ENCODE data around the gene ARL13B.

The ARL13B gene

DNA sequence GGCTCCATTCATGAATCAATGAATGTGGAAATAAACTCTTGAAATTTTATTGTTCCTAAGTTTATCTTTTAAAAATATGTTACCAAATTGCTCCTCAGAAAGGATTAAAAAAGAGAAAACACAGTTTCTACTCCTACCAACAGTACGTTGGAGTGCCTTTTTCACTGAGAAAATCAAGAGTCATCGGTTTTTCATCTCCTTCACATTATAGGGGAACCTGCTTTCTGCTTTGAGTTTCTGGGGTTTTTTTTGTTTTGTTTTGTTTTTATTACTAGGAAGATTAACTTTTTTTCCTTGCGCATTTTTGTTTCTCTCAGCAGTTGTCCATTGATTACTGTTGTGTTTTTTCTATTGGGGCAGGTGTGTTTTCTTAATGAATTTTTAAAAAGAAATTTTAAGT, 3.5 kb downstream of the ARL13B start:
- no peaks in the 10 kb centered on the region for H3K36me3 ChIP-seq (ENCODE audit: insufficient read depth, low read length)
- H3K9ac ChIP-seq (ENCODE audit: low read depth, low read length), result no peak overlapping the region
- no peaks in the 10 kb centered on the region for H3K9me3 ChIP-seq (ENCODE audit: control insufficient read depth, insufficient read depth, low read length)
- no peaks in the 10 kb centered on the region for H3K4me1 ChIP-seq (ENCODE audit: insufficient read depth, low read length)

DNA sequence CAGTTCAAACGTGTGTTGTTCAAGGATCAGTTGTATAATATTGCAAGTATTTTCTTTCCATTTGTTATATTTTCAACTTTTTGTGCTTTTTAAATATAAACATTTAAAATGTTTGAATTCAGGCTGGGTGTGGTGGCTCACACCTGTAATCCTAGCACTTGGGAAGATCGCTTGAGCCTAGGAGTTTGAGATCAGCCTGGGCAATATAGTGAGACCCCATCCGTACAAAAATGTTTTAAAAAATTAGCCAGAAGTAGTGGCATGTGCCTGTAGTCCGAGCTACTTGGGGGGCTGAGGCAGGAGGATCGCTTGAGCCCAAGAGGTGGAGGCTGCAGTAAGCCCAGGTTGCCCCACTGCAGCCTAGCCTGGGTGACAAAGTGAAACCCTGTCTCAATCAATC, 4.7 kb downstream of the ARL13B start:
- H3K36me3 ChIP-seq (ENCODE audit: insufficient read depth, low read length), result no peaks in the 10 kb centered on the region
- H3K9me3 ChIP-seq (ENCODE audit: control insufficient read depth, insufficient read depth, low read length), result no peaks in the 10 kb centered on the region
- no peak overlapping the region for H3K9ac ChIP-seq (ENCODE audit: low read depth, low read length)
- H3K4me1 ChIP-seq (ENCODE audit: insufficient read depth, low read length), result no peaks in the 10 kb centered on the region

DNA sequence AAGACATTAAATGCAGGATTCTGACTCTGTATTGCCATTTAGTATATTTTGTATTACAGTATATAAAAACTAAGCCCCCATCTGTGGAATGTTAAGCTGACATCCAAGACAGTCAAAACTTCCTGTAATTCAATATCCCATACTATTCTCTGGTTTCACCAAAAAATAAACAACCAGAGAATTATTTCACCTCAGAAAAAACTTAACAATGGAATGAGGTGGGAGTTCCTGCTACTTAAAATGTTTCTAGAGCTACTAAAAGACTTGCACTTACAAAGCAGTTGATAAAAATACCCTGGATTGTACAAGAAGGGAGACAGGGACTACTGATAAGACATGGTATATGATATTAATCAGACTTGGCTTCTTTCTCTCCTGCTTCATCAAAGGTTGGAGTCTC, 8.3 kb downstream of the ARL13B start:
- no peaks in the 10 kb centered on the region for H3K9me3 ChIP-seq (ENCODE audit: control insufficient read depth, insufficient read depth, low read length)
- H3K9ac ChIP-seq (ENCODE audit: low read depth, low read length), result no peak overlapping the region
- no peaks in the 10 kb centered on the region for H3K4me1 ChIP-seq (ENCODE audit: insufficient read depth, low read length)
- H3K36me3 ChIP-seq (ENCODE audit: insufficient read depth, low read length), result no peaks in the 10 kb centered on the region

DNA sequence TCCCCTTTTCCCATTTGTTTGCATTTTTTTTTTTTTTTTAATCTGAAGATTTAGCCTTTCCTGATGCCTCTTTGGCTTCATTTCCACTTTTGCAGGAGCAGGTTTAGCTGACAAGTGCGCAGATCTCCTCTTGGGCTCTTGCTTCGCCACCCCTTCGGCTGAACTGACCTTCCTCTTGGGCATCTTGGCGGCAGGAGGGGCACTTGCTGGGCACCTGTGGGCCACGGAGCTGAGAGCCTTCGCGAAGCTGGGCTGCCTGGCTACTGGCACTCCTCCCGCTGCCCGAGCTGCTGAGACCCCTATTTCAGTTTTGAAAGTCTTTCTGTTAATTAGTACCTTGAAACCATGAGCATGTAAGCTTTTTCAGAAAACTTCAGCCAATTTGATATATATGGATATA, 8.8 kb downstream of the ARL13B start:
- H3K9me3 ChIP-seq (ENCODE audit: control insufficient read depth, insufficient read depth, low read length), result no peaks in the 10 kb centered on the region
- H3K9ac ChIP-seq (ENCODE audit: low read depth, low read length), result no peak overlapping the region
- peaks cover 2% of the 10 kb centered on the region; the same call in 1 of the 2 replicates for H3K4me1 ChIP-seq (ENCODE audit: insufficient read depth, low read length)
- no peaks in the 10 kb centered on the region for H3K36me3 ChIP-seq (ENCODE audit: insufficient read depth, low read length)

DNA sequence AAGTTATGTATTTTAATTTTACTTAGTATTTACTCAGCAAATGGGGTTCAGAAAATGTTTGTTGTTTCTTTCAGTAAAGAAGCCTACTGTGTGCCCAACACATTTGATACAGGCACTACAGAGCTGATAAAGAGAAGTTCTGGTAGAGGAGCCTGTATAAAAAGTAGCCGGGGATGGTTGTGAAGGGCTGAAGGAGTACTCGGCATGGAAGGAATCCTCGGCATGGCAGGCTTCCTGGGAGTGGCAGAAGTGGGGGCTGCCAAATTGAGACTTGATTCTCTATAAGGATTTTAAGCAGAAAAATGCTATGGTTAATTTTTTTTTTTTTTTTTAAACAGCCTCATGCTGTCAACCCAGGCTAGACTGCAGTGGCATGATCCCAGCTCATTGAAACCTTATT, 9.3 kb downstream of the ARL13B start:
- no peaks in the 10 kb centered on the region for H3K9me3 ChIP-seq (ENCODE audit: control insufficient read depth, insufficient read depth, low read length)
- H3K9ac ChIP-seq (ENCODE audit: low read depth, low read length), result no peak overlapping the region
- peaks cover 6% of the 10 kb centered on the region; the same call in 1 of the 2 replicates for H3K4me1 ChIP-seq (ENCODE audit: insufficient read depth, low read length)

DNA sequence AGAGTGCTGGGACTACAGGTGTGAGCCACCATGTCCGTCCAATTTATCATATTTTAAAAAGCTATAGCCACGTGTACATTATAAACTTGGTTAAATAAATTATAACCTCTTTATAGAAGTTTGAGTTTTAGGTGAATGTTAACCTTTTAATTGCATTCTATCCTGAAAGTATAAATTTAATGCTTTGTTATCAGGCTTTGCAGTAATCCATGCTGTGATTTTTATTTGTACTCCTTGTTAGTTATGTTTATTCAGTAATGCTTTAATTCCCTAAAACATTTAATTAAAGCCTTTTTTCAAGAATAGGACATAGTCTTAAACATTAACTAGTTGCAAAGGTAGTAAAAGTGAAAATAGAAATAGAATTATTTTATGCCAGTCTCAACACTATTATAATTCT, 11.7 kb downstream of the ARL13B start:
- peaks cover 6% of the 10 kb centered on the region; the same call in 1 of the 2 replicates for H3K4me1 ChIP-seq (ENCODE audit: insufficient read depth, low read length)
- no peaks in the 10 kb centered on the region for H3K9me3 ChIP-seq (ENCODE audit: control insufficient read depth, insufficient read depth, low read length)
- no peak overlapping the region for H3K9ac ChIP-seq (ENCODE audit: low read depth, low read length)
- H3K36me3 ChIP-seq (ENCODE audit: insufficient read depth, low read length), result no peaks in the 10 kb centered on the region

More for the DNA sequence above, 9.3 kb downstream of the ARL13B start:
- no peaks in the 10 kb centered on the region for H3K36me3 ChIP-seq (ENCODE audit: insufficient read depth, low read length)

DNA sequence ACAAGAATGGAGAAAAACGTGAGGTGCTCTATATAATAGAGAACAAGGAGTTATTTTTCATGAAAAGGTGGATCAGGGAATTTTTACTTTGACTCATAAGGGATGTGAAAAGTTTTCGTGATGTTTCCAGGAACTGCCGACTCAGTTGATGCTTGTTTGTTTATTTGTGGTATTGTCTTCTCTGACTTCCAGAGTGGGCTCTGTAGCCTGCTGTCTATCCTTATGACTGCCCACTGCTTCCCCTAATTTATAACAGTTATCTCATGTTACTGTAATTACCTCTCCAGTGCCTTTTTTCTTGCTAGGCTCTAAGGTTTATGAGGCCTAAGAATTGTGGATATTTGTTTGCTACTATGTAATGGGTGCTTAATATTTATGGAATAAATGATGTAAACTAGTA, 12.3 kb downstream of the ARL13B start:
- no peak overlapping the region for H3K9ac ChIP-seq (ENCODE audit: low read depth, low read length)

DNA sequence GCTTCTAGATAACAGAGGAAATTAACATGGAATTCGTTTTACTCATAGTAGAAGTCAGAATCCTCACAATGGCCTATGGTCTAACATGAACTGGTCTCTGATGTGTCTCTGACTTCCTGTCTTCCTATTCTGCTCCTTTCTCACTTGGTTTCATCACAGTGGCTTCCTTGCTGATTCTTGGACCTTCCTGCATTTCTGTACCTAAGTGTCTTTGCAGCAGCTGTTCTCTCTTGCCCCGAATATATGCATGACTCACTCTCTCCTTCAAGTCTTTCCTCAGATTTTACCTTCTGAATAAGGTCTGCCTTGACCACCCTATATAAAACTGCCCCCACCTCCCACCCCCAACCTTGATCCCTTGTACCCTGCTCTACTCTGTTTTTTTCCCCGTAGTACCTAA, 14.1 kb downstream of the ARL13B start:
- no peaks in the 10 kb centered on the region for H3K9me3 ChIP-seq (ENCODE audit: control insufficient read depth, insufficient read depth, low read length)
- peaks cover 6% of the 10 kb centered on the region; the same call in 1 of the 2 replicates for H3K4me1 ChIP-seq (ENCODE audit: insufficient read depth, low read length)
- no peaks in the 10 kb centered on the region for H3K36me3 ChIP-seq (ENCODE audit: insufficient read depth, low read length)
- H3K9ac ChIP-seq (ENCODE audit: low read depth, low read length), result no peak overlapping the region

More for the DNA sequence above, 12.3 kb downstream of the ARL13B start:
- Histone ChIP-seq H3K36me3 (ENCODE audit: insufficient read depth, low read length) (no peaks in the 10 kb centered on the region), H3K9me3 (ENCODE audit: control insufficient read depth, insufficient read depth, low read length) (no peaks in the 10 kb centered on the region), H3K4me1 (ENCODE audit: insufficient read depth, low read length) (peaks cover 6% of the 10 kb centered on the region; the same call in 1 of the 2 replicates)

DNA sequence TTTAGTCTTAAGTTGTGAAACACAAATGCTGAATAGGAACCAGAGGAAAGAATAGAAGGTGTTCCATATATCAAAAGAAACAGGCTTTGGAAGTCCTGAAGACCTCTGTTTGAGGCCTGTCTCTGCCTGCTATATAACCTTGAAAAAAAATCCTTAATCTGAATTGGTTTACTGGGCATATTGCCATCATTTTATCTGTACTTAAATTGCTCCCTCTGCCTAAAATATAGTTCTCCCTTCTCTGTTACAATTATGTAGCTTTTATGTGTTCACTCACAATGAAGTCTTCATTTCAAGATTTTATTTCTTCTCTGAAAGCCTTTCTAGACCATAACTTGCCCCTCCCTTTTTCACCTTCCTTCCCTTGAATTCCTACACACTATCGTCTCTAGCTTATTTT, 21.2 kb downstream of the ARL13B start:
- H3K4me1 ChIP-seq (ENCODE audit: insufficient read depth, low read length), result peaks cover 4% of the 10 kb centered on the region; the same call in 1 of the 2 replicates
- no peaks in the 10 kb centered on the region for H3K9me3 ChIP-seq (ENCODE audit: control insufficient read depth, insufficient read depth, low read length)
- H3K36me3 ChIP-seq (ENCODE audit: insufficient read depth, low read length), result no peaks in the 10 kb centered on the region
- H3K9ac ChIP-seq (ENCODE audit: low read depth, low read length), result no peak overlapping the region

DNA sequence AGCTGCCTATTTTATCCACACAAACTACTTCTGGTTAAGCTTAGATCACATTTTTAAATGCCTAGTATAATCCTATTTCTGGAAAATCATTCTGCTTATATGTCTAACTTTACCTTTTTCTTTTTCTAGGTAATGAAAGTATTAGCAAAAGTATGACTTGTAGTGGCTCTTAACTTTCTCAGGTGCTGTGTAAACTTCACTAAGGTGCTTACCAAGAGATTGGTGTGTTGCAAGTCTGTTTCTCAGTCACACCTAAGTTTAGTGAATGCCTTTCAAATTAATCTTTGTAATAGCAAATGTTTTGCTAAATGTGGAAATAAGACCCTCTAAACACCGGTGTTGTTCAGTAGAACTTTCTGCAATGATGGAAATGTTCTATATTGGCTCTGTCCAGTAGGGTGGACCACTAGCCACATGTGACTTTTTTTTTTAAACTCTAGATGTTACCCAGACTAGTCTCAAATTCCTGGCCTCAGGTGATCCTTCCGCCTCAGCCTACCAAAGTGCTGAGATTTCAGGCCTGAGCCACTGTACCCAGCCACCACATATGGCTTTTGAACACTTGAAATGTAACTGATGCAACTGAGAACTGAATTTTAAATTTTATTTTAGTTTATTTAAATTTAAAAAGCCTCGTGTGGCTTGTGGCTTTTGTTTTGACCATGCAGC, 22.0 kb downstream of the ARL13B start:
- no peaks in the 10 kb centered on the region for H3K9me3 ChIP-seq (ENCODE audit: control insufficient read depth, insufficient read depth, low read length)
- H3K36me3 ChIP-seq (ENCODE audit: insufficient read depth, low read length), result no peaks in the 10 kb centered on the region
- peaks cover 4% of the 10 kb centered on the region; the same call in 1 of the 2 replicates for H3K4me1 ChIP-seq (ENCODE audit: insufficient read depth, low read length)
- H3K9ac ChIP-seq (ENCODE audit: low read depth, low read length), result no peak overlapping the region

DNA sequence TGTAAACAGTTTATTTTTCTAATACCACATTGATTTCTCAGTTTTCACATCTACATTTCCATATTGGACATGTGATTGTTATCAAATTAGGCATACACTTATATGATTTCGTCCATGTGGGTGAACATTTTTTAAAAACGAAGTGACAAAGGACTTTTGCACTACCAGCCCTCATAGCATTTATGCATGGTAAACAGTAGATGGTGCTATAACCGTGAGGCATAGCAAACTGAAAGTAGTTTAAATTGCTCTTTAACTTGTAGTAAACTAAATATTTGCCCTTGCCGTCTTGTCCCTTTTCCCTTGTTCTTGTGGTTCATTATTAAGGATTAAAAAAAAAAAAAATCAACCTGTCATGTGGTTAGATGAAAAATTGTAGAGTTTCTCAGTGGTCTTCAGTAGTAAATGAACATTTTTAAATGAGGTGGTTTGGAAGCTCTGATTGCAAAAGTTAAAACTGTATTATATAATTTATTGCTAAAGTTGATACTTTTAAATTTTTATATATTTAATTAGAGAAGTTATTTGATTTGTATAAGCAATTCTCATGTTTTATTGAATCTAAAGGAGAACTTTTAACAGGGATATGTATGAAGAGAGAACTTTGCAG, 24.5 kb downstream of the ARL13B start:
- Histone ChIP-seq H3K9ac (ENCODE audit: low read depth, low read length) (no peak overlapping the region), H3K4me1 (ENCODE audit: insufficient read depth, low read length) (peaks cover 4% of the 10 kb centered on the region; the same call in 1 of the 2 replicates), H3K36me3 (ENCODE audit: insufficient read depth, low read length) (peaks cover 4% of the 10 kb centered on the region; the same call in 1 of the 2 replicates), H3K9me3 (ENCODE audit: control insufficient read depth, insufficient read depth, low read length) (no peaks in the 10 kb centered on the region)

DNA sequence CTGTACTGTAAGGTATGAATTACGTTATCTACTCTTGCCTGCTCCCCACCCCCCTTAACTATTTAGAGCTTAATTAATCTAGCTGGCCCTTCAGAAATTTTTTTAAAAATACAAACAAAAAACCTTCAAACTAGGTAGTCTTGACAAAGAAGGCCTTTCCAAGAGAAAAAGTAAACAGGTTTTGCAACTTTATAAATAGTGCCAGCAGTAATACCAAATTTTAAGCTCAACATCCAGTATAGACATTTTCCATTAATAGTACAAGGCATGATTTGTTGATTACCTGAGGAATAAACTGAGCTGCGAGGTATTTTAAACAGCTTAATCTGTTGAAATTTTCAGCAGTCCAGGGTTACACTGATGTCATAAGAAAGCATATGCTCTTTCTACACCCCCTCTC, 28.3 kb downstream of the ARL13B start:
- Histone ChIP-seq H3K36me3 (ENCODE audit: insufficient read depth, low read length) (peaks cover 4% of the 10 kb centered on the region; the same call in 1 of the 2 replicates), H3K9ac (ENCODE audit: low read depth, low read length) (no peak overlapping the region), H3K9me3 (ENCODE audit: control insufficient read depth, insufficient read depth, low read length) (no peaks in the 10 kb centered on the region), H3K4me1 (ENCODE audit: insufficient read depth, low read length) (peaks cover 4% of the 10 kb centered on the region; the same call in 1 of the 2 replicates)

DNA sequence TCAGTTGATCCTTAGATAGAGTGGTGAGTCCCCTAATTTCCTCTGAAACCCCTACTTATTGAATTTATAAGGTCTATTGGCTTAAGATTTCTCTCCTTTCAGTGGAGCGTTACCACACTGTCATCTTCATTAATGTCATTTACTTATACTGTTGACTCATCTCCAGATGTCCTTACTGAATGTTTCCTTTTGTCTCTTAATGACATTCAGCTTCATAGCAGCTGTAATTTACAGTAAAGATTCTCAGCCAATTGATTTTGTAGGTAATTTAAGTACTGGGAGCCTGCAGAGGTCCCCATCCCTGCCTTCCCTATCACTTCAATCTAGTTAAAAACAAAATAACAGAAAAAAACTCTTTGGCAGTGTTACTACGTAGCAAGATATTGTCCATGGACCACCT, 29.7 kb downstream of the ARL13B start:
- H3K9me3 ChIP-seq (ENCODE audit: control insufficient read depth, insufficient read depth, low read length), result no peaks in the 10 kb centered on the region
- peaks cover 4% of the 10 kb centered on the region; the same call in 1 of the 2 replicates for H3K36me3 ChIP-seq (ENCODE audit: insufficient read depth, low read length)
- H3K9ac ChIP-seq (ENCODE audit: low read depth, low read length), result no peak overlapping the region
- no peaks in the 10 kb centered on the region for H3K4me1 ChIP-seq (ENCODE audit: insufficient read depth, low read length)

DNA sequence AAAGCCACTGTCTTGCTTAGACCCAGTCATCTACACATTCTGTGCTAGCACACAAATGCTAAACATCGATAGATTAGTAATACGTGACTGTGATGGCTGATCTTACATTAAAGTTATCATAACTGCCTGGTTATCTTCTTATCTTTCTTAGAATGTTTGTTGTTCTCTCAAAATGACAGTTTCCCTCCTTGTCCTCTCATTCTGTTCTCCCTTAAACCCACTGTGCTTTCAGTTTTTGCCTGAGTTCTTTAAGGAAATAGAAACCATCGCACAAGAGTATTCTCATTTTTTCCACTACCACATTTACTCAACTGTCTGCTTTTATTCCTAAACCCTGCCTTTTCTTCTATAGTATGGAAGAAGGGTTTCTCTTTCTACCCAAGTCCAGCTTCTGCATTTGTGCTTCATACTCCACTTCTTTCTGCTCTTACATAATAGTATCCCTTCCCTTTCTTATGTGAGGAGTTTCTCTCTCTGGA, 31.3 kb downstream of the ARL13B start:
- Histone ChIP-seq H3K4me1 (ENCODE audit: insufficient read depth, low read length) (no peaks in the 10 kb centered on the region), H3K36me3 (ENCODE audit: insufficient read depth, low read length) (peaks cover 4% of the 10 kb centered on the region; the same call in 1 of the 2 replicates), H3K9me3 (ENCODE audit: control insufficient read depth, insufficient read depth, low read length) (no peaks in the 10 kb centered on the region), H3K9ac (ENCODE audit: low read depth, low read length) (no peak overlapping the region)

DNA sequence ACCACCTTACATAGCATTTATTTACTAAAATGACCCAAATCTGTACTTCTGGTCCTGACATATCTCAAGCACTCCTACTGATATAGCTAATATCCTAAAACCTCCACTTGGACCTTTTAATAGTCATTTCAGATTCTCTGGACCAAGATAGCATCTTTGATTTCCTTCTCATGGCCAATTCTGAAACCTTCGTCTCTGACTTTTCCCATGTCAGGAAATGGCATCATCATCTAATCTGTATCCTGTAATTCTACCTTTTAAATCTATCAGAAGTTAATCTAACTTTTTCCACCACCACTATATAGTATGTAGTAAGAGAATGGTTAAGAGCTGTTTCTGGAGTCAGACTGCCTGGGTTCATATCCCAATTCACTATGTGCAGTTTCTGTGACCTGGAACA, 32.2 kb downstream of the ARL13B start:
- H3K4me1 ChIP-seq (ENCODE audit: insufficient read depth, low read length), result no peaks in the 10 kb centered on the region
- H3K36me3 ChIP-seq (ENCODE audit: insufficient read depth, low read length), result peaks cover 3% of the 10 kb centered on the region; the same call in 1 of the 2 replicates

More for the DNA sequence above, 32.2 kb downstream of the ARL13B start:
- Histone ChIP-seq H3K9ac (ENCODE audit: low read depth, low read length) (no peak overlapping the region), H3K9me3 (ENCODE audit: control insufficient read depth, insufficient read depth, low read length) (no peaks in the 10 kb centered on the region)
